ENCODE measurements around the gene SREBF1.
A peak's percentile ranks its signal among the peaks of the same experiment; 100 is the strongest.

The SREBF1 gene

GRCh38 chr17:17765359-17766076, 71.3 kb downstream of the SREBF1 start:
- peak overlapping the region in 7 of 11 experiments; percentile 17 to 76 (median 61); a peak in 11 of 22 replicates for H3K9ac ChIP-seq

GRCh38 chr17:17763734-17764133, 73.1 kb downstream of the SREBF1 start:
- H3K4me2 ChIP-seq, result peak overlapping the region; percentile 69 to 89 (median 79)
- no peaks in the 10 kb centered on the region for H3K9me3 ChIP-seq (replicated peaks in 1 of 11)
- H3K4me1 ChIP-seq, result peaks cover 40 to 100% (median 94%) of the 10 kb centered on the region in 10 experiments
- peaks cover 94 to 100% (median 100%) of the 10 kb centered on the region in 11 experiments for H4K20me1 ChIP-seq
- peaks cover 4 to 30% (median 9%) of the 10 kb centered on the region in 11 experiments; a peak in 12 of 22 replicates for H3K36me3 ChIP-seq
- peak overlapping the region in 7 of 11 experiments; percentile 7 to 37 (median 16); a peak in 7 of 22 replicates for H3K9ac ChIP-seq
- no peak for TF ChIP-seq Cebpa-rat (IDR thresholded peaks at IDR 0.05)
- H3K27me3 ChIP-seq, result no peaks in the 10 kb centered on the region
- H3K4me3 ChIP-seq, result no peak overlapping the region
- peak overlapping the region in 4 of 11 experiments; percentile 1 to 22 (median 16); a peak in 4 of 22 replicates for H3K27ac ChIP-seq

More at GRCh38 chr17:17765359-17766076, 71.3 kb downstream of the SREBF1 start:
- Histone ChIP-seq H3K4me3 (no peak overlapping the region), H3K9me3 (replicated peaks in 1 of 11) (no peaks in the 10 kb centered on the region), H3K36me3 (peaks cover 0 to 16% (median 5%) of the 10 kb centered on the region in 11 experiments; a peak in 7 of 22 replicates), H3K4me2 (peak overlapping the region; percentile 71 to 89 (median 83)), H3K4me1 (peaks cover 40 to 98% (median 92%) of the 10 kb centered on the region in 10 experiments), H3K27ac (peak overlapping the region in 7 of 11 experiments; percentile 4 to 74 (median 57); a peak in 11 of 22 replicates), H3K27me3 (no peaks in the 10 kb centered on the region), H4K20me1 (peaks cover 93 to 100% (median 98%) of the 10 kb centered on the region in 11 experiments)
- TF ChIP-seq Cebpa-rat (IDR thresholded peaks at IDR 0.05), result no peak

- H3K27me3 ChIP-seq, result no peaks in the 10 kb centered on the region
- H3K9me3 ChIP-seq (replicated peaks in 1 of 11), result no peaks in the 10 kb centered on the region
- H3K4me2 ChIP-seq, result peak overlapping the region; percentile 69 to 89 (median 79); a peak in 20 of 22 replicates
- peaks cover 44 to 100% (median 94%) of the 10 kb centered on the region in 10 experiments for H3K4me1 ChIP-seq
- peak overlapping the region in 7 of 11 experiments; percentile 6 to 41 (median 16); a peak in 9 of 22 replicates for H3K9ac ChIP-seq
- H3K27ac ChIP-seq, result peak overlapping the region in 2 of 11 experiments; percentile 10 to 22; a peak in 3 of 22 replicates
- H3K4me3 ChIP-seq, result no peak overlapping the region
- peaks cover 94 to 100% (median 100%) of the 10 kb centered on the region in 11 experiments; a peak in 21 of 22 replicates for H4K20me1 ChIP-seq
- H3K36me3 ChIP-seq, result peaks cover 4 to 30% (median 9%) of the 10 kb centered on the region in 11 experiments; a peak in 12 of 22 replicates
- no peak for TF ChIP-seq Cebpa-rat (IDR thresholded peaks at IDR 0.05)
These were observed 73.7 kb downstream of the SREBF1 start for GRCh38 chr17:17763136-17763535.

- peak overlapping the region in 2 of 11 experiments; percentile 10 to 22; a peak in 2 of 22 replicates for H3K27ac ChIP-seq
- peak overlapping the region in 3 of 11 experiments; percentile 6 to 41 (median 40); a peak in 4 of 22 replicates for H3K9ac ChIP-seq
- no peaks in the 10 kb centered on the region for H3K9me3 ChIP-seq (replicated peaks in 1 of 11)
- peaks cover 94 to 100% (median 100%) of the 10 kb centered on the region in 11 experiments; a peak in 21 of 22 replicates for H4K20me1 ChIP-seq
- peak overlapping the region in 10 of 11 experiments; percentile 22 to 89 (median 80); a peak in 16 of 22 replicates for H3K4me2 ChIP-seq
- H3K4me3 ChIP-seq, result no peak overlapping the region
- peaks cover 48 to 100% (median 94%) of the 10 kb centered on the region in 10 experiments for H3K4me1 ChIP-seq
- H3K27me3 ChIP-seq, result no peaks in the 10 kb centered on the region
- peaks cover 4 to 30% (median 9%) of the 10 kb centered on the region in 11 experiments; a peak in 12 of 22 replicates for H3K36me3 ChIP-seq
- TF ChIP-seq Cebpa-rat (IDR thresholded peaks at IDR 0.05), result no peak
These were observed 74.1 kb downstream of the SREBF1 start for GRCh38 chr17:17762744-17763105.

Measured in BLaER1 treated with 17β-estradiol and CSF1 and Interleukin-3, amounts not matched to agents 10 nM and 100 nM (cell line).